Progenitor cell of endocrine pancreas (in vitro differentiated cells): ENCODE measurements around the gene TXNRD2. TPM values are rescaled to one million over a fixed set of nuclear protein-coding genes. Genes with fewer than 3 reads are reported as not detected.

ENCODE experiments used
- DNase-seq: peaks from one replicate; pipeline ENCODE4 v3.0.0; 2021; ENCODE audit warnings: low spot score; ENCODE audit not compliant: unreplicated experiment
- H3K27ac Mint-ChIP-seq: 2 replicates; pipeline ENCODE4 v1.8.0; 2021; ENCODE audit warnings: mild to moderate bottlenecking, moderate library complexity, mixed read lengths
- H3K27me3 Mint-ChIP-seq: 2 replicates; pipeline ENCODE4 v1.8.0; 2021; ENCODE audit warnings: mixed read lengths
- H3K36me3 Mint-ChIP-seq: 2 replicates; pipeline ENCODE4 v1.8.0; 2022; ENCODE audit warnings: mixed read lengths; ENCODE audit not compliant: insufficient read depth
- H3K4me1 Mint-ChIP-seq: 2 replicates; pipeline ENCODE4 v1.8.0; 2021; ENCODE audit warnings: low read depth, mixed read lengths
- H3K4me3 Mint-ChIP-seq: 2 replicates; pipeline ENCODE4 v1.8.0; 2021; ENCODE audit warnings: low read depth, mild to moderate bottlenecking, moderate library complexity, mixed read lengths
- H3K9me3 Mint-ChIP-seq: 2 replicates; pipeline ENCODE4 v1.8.0; 2021; ENCODE audit warnings: low read depth, mixed read lengths
- CTCF ChIP-seq: fragments of 200-600 bp; sonication (generic); IDR thresholded peaks from one replicate; pipeline ENCODE4 v1.5.0; 2021; ENCODE audit warnings: antibody characterized with exemption, mild to moderate bottlenecking; ENCODE audit not compliant: unreplicated experiment
- total RNA-seq: library from RNA; stranded (reverse); gene quantifications from 2 replicates; pipeline ENCODE4 v1.2.1, GENCODE V29; 2021

The TXNRD2 gene
- total RNA-seq, 1 donor from 2014 or later = 14.0 TPM

GRCh38 chr22:19958083-19959042 is 16.7 kb upstream of the TXNRD2 start:
- no peaks in the 10 kb centered on the region for H3K9me3 Mint-ChIP-seq
- H3K27ac Mint-ChIP-seq = peak overlapping the region; percentile 91
- TF ChIP-seq CTCF = no peak

GRCh38 chr22:19957445-19957844 is 15.8 kb upstream of the TXNRD2 start:
- TF ChIP-seq CTCF = peak; percentile 10
- H3K27me3 Mint-ChIP-seq = no peaks in the 10 kb centered on the region
- H3K36me3 Mint-ChIP-seq = no peaks in the 10 kb centered on the region
- H3K4me1 Mint-ChIP-seq = peaks cover 27% of the 10 kb centered on the region
- no peak overlapping the region for H3K27ac Mint-ChIP-seq
- H3K4me3 Mint-ChIP-seq = no peak overlapping the region
- no peak for DNase-seq
- H3K9me3 Mint-ChIP-seq = no peaks in the 10 kb centered on the region

More at GRCh38 chr22:19958083-19959042, 16.7 kb upstream of the TXNRD2 start:
- Mint-ChIP-seq H3K36me3 (peaks cover 1% of the 10 kb centered on the region), H3K4me3 (peak overlapping the region; percentile 68), H3K27me3 (no peaks in the 10 kb centered on the region), H3K4me1 (peaks cover 32% of the 10 kb centered on the region)
- DNase-seq = no peak

GRCh38 chr22:19955241-19956128 is 13.9 kb upstream of the TXNRD2 start:
- Mint-ChIP-seq H3K27ac (no peak overlapping the region), H3K4me3 (no peak overlapping the region), H3K36me3 (no peaks in the 10 kb centered on the region), H3K4me1 (peaks cover 21% of the 10 kb centered on the region), H3K9me3 (no peaks in the 10 kb centered on the region), H3K27me3 (no peaks in the 10 kb centered on the region)
- TF ChIP-seq CTCF = no peak
- DNase-seq = no peak

- no peaks in the 10 kb centered on the region for H3K9me3 Mint-ChIP-seq
- peaks cover 7% of the 10 kb centered on the region for H3K4me1 Mint-ChIP-seq
- H3K27me3 Mint-ChIP-seq = no peaks in the 10 kb centered on the region
- TF ChIP-seq CTCF = no peak
- no peaks in the 10 kb centered on the region for H3K36me3 Mint-ChIP-seq
- no peak for DNase-seq
- peak overlapping the region; percentile 67 for H3K27ac Mint-ChIP-seq
- H3K4me3 Mint-ChIP-seq = no peak overlapping the region
Observed at GRCh38 chr22:19951346-19951745, 9.7 kb upstream of the TXNRD2 start.
